SU-DHL-6 (cell line): ENCODE results near the gene CSNK2A3.

Experiments
- CTCF ChIP-seq: fragments of 200-600 bp; sonication (generic); IDR thresholded peaks from one replicate; pipeline ENCODE4 v1.5.1; 2017; ENCODE audit warnings: antibody characterized with exemption, mild to moderate bottlenecking, low read length, moderate library complexity; ENCODE audit not compliant: insufficient read depth, poor library complexity, severe bottlenecking
- EZH2phosphoT487 ChIP-seq: fragments of 200-600 bp; sonication (generic), shearing (Covaris generic); conservative IDR thresholded peaks from 2 replicates; pipeline ENCODE4 v1.6.1; 2018; ENCODE audit warnings: mild to moderate bottlenecking, antibody characterized with exemption, low read length, moderate library complexity, mixed read lengths

- no peak for TF ChIP-seq CTCF
- no peak for TF ChIP-seq EZH2phosphoT487
Observed at GRCh38 chr11:11373934-11374333, 20.9 kb upstream of the CSNK2A3 start.
